Stimulated activated naive CD4-positive, alpha-beta T cell (primary cell): Measurements from ENCODE around the gene EHMT1.

Source experiments
- DNase-seq, 6 experiments: peaks; one replicate each; lab custom pipeline; 2025; lab: John Stamatoyannopoulos, UW

The EHMT1 gene

DNA sequence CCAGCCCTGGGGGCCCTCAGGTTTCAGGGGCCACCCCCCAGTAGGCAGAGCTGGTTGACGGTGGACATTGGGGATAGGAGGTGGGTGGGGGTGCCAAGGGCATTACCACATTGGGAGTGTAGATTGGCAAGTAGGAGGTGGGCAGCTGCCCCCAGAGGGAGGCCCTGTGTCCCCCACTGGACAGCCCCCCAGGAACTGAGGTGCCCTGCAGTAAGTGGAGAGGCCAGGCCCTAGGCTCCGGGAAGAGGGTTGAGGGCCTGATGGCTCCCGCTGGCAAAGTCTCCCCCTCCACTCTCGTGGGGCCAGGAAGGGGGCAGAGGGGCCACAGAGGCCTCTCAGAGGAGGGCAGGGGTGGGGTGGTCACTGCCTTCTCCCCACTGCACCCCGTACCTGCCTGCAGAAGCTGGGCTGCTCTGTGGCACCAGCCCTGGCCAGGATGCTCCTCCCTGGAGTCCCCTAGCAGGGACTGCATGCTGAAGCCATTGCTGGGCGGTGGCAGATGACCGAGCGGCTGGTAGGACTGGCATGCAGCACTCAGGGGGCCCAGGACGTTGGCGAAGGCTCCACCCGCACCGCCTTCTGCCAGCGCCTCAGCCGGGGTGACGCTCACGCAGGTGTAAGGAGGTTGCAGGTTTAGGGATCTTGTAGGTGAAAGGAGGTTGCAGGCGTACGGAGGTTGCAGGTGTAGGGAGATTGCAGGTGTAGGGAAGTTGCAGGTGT is 169.1 kb downstream of the EHMT1 start:
- DNase-seq, result no peak

DNA sequence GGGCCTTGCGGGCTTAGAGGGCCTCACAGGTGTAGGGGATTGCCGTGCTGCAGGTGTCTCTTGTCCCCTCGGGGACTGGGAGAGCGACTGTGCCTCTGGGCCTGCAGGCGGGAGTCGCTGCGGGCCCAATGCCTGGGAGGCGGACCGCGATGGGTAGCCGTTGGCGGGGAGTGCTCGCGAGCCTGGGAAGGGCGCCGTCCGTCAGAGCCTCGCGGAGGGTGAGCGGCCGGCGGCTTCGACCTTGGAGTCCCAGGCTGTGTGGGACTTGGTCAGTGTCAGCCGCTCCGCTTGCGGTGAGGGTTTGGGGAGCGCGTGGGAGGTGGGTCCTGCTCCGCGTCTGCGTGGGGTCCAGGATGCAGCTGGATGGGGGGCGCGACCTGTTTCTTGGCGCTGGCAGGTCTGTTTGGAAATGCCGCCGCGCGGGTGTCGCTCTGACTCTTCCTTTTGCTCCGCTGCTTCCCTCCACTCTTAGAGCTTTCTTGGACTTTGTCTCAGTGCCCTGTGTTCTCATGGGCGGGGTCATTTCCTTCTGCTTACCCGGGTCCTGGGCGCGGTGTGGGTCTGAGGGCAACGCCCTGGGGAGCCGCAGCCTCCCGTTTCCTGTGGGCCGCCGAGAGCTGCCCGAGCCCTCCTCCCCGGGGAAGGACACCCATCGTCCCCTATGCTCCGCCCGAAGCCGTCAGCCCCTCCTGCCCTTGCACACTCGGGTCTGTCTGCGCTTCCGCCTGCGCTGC is 169.9 kb downstream of the EHMT1 start:
- no peak for DNase-seq

DNA sequence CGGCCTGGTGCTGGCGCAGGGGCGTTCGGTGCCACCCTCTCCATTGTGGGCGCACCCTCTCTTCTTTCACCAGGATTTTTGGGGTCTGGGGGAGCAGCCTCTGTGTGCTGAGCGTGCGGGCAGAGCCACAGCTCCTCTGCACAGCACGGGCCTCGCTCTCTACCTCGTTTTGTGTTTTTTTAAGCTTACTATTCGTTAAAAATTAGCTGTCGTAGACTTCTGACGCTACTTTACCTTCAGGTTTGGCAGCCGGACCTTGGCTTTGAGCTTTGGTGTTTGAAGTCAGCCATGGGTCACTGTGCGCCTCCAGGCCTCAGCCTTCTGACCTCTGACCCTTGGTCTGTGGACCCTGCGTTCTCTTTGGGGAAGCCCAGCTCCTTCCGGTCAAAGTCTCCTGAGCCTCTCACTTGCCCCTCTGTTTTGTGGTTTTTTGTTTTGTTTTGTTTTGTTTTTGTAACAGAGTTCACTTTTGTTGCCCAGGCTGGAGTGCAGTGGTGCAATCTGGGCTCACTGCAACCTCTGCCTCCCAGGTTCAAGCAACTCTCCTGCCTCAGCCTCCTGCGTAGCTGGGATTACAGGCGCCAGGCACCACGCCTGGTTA is 170.6 kb downstream of the EHMT1 start:
- no peak for DNase-seq

DNA sequence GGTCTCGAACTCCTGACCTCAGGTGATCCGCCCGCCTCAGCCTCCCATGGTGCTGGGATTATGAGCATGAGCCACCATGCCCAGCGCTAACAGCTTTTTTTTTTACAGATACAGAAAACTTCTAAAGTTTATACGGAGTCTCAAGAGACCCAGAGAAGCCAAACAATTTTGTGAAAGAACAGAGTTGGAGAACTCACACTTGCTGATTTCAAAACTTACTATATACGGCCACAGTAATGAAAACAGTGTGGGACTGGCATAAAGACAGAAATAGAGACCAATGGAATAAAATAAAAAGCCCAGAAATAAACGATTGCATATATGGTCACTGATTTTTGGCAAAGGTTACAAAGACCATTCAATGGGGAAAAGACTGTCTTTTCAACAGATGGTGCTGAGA is 173.1 kb downstream of the EHMT1 start:
- DNase-seq, result no peak

DNA sequence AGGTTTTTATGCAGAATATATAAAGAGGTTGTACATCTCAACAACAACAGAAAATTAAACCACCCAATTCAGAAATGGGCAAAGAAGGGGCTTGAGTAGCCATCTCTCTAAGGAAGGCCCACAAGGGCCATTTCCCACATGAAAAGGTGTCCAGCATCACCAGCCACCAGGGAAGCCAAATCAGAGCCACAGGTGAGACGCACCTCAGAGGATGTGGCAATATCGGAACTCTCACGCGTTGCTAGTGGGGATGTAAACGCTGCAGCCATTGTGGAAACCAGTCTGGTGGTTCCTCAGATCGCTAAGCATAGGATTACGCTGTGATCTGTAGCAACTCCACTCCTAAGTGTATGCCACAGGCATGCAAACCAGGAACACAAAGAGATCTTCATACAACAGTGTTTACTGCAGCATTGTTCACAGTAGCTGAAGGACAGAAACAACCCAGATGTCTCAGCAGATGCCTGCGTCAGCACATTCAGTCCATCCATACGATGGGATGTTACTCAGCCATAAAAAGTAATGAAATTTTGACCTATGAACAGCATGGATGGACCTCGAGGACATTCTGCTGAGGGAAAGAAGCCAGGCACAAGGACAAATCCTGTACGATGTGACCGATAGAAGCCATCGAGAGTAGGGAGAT is 174.5 kb downstream of the EHMT1 start:
- DNase-seq, result no peak

DNA sequence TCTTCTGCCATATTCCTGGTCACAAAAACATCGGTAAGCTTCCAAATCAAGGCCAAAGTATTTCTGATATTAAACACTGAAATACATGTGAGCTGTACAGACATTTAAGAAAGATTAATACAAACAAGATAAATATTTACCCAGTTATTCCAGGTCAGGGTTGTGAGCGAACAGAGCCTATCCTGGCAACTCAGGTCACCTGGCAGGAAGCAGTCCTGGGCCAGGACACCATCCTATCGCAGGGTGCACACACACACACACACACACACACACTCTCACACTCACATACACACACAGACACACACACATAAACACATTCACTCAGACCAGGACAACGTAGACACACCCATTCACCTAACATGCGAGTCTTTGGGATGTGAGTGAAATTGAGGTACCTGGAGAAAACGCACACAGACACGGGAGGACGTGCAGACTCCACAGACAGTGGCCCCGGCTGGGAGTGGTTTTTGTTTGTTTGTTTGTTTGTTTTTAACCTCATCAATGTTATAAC is 176.4 kb downstream of the EHMT1 start:
- no peak for DNase-seq

DNA sequence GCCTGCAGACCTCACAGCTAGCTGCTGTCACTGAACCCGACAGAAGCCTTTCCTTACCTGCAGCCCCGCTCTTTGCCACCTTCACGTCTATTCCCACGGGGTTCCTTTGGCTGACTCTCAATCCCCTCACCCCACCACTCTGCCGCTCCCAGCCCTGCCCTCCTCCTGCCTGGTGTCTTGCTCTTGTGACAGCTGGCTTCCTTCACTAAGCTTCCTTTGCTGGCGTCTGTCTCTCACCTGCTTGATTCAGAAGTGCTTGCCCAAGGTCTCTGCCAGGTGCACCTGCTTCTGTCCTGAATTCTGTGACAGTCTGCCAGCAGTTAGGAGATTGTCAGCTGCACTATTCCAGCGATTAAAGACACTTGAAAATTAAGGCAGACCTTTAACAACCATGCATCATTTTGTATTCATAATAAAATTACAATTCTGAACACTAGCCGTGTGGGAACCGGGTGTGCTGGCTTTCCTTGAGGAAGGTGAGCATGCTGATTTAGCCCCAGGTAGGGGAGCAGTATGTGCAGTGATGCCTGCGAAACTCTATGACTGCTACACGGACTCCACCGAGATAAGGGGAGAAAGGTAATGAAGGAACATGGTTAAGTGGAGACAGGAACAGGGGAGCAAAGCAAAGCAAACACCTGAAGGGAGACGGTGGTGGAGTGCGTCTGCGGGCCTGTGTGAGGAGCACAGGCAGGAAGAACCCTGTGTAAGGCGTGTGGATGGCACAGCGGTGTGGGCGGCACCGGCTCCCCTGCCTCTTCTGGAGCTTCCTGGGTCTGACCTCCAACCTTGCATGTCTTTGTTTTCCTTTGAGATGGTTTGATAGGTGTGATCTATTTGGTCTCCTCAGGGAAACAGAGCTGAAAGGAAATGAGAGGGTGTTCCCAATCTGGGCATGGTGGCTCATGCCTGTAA is 178.7 kb downstream of the EHMT1 start:
- DNase-seq, result no peak

DNA sequence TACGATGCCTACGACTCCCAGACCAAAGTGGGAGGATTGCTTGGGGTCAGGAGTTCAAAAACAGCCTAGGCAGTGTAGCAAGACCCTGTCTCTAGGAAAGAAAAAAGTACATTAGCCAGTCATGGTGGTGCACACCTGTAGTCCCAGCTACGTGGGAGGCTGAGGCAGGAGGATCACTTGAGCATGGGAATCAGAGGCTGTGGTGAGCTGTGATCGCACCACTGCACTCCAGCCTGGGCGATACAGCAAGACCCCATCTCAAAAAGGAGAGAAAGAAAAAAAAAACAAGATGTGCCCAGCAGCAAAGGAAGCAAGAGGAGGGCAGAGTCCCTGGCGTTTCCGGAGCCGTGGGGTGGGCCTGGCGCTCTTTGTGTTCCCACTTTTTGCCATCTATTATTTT is 179.3 kb downstream of the EHMT1 start:
- no peak for DNase-seq

DNA sequence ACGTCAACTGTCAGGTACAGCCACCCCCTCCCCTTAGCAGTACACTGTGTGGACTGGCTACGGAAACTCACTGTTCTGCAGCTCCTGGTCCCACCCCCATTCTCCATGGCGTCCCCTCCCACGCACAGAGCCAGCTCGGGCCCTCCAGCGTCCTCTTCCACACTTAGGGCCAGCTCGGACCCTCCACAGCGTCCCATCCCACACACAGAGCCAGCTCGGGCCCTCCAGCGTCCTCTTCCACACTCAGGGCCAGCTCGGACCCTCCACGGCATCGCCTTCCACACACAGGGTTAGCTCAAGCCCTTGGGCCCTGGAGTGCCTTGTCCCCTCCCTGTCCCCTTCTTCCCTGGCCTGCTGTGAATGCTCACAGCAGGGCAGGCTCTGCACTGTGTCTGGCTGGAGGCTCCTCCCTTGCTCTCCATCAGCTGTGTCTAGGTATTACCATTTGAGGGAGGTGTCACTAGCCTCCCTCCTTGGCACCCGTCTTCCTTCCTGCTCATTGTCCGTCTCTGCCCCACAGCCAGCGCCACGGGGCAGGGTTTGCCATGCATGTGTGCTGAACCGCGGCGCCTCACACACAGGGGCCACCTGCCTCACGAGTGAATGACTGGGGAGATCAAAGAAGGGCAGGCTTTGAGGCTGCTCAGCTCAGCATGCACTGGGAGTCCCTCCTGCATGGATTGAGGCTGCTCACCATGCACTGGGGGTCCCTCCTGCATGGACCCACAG is 180.3 kb downstream of the EHMT1 start:
- no peak for DNase-seq

DNA sequence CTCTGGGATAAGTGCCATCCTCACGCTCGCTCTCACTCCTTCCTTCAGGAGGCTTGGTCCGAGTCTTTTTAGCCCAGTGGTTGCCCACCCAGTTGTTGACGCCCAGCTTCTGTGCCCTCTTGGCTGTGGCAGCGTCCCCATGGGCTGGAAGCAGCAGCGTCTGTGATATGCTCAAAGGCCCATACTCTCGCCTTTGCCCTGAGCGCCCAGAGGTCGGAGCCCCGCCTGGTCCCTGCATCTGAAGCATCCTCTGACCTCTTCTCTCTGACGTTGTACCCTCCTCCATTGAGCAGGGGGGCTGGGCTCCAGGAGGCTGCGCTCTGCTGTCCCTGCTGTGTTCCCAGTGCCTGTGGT is 180.8 kb downstream of the EHMT1 start:
- DNase-seq, result no peak

DNA sequence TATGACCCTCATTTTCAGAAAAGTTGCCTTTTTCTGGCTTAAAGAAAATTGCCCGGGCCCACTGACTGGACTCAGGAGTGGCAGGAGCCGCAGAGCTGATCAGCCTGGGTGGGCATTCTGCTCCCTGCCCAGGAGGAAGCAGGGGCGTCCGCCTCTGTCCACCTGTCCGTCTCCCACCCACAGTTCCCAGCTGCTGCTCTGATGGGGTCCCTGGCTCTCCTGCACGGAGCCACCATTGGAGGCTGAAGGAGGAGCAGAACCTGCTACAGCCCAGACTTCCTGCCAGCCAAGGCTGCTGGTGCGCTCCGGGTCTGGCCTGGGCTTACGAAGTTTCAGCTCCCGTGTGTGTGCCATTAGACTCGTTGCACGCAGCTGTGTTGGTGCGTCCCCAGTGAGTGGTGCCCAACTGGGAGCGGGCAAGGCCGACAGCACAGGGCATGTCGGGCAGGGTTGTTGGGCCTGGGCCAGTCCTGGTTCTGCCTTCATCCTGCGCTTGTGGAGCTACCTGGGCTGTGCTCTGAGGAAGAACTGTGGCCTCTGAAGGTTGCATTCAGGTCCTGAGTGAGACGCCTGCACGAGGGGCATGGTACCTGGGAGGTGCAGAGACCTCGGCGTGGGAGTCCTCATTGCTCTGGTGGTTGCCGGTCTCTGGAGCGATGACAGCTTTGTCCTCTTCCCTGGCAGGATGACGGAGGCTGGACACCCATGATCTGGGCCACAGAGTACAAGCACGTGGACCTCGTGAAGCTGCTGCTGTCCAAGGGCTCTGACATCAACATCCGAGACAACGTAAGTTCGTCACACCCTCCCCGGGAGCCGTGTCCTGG is 181.6 kb downstream of the EHMT1 start:
- DNase-seq, result no peak

DNA sequence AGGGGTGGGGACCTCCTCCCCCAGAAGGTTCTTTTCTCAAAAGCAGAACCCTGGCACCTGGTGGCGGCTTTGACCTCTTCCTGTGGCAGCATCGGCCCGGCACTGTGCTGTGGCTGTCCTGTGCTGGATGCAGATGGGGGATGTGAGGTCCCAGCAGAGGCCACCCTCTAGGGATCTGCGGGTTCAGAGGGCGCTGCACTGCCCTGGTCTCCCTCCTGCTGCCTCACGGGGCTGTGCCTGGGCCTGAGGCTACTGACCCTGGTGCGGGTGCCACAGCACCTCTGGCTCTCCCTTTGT is 182.2 kb downstream of the EHMT1 start:
- no peak for DNase-seq

DNA sequence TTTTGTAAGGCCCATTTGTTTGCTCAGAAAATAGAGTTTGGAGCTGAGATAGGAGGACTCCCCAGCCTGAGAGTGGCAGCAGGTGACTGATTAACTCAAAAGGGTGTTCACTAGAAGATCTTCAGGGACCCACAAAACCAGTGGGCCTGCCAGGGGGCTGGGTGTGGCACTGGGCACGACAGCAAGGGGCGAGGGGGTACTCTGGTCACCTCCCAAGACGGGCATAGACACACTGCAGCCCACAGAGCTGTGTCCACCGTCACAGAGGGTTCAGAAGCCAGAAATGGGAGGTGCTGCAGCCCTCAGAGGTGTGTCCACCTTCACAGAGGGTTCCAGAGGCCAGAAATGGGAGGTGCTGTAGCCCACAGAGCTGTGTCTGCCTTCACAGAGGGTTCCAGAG is 183.2 kb downstream of the EHMT1 start:
- no peak for DNase-seq

DNA sequence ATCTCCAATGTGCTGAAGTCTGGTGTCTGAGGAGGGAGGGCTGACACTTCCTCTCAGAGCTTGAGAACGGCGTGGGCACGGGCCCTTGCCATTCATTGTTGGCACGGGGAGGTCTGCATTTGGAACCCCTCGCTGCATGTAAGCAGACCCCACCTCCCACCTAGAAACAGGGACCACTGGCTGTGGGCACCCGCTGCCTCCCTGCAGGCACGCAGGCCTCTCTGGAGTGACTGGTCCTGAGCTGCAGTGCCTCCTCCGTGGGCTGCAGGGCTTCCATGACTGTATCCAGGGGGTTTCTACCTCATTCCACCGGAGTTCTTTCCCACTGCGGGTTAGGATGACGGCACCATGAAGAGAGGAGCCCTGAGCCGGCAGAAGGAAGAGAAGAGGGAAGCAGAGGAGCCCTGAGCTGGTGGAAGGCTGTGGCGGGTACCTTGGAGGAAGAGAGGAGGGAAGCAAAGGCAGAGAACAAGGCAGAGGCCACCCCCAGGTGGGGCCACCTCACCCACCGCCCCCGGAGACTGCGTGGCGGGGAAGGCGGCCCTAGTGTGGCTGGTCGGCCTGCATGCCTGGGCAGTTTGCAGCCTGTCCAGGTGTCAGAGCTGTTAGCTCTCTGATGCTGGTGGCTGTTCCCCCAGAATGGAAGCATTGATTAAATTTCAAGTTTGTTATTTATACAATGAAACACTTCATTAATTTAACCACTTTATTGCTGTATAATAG is 183.9 kb downstream of the EHMT1 start:
- DNase-seq, result no peak

DNA sequence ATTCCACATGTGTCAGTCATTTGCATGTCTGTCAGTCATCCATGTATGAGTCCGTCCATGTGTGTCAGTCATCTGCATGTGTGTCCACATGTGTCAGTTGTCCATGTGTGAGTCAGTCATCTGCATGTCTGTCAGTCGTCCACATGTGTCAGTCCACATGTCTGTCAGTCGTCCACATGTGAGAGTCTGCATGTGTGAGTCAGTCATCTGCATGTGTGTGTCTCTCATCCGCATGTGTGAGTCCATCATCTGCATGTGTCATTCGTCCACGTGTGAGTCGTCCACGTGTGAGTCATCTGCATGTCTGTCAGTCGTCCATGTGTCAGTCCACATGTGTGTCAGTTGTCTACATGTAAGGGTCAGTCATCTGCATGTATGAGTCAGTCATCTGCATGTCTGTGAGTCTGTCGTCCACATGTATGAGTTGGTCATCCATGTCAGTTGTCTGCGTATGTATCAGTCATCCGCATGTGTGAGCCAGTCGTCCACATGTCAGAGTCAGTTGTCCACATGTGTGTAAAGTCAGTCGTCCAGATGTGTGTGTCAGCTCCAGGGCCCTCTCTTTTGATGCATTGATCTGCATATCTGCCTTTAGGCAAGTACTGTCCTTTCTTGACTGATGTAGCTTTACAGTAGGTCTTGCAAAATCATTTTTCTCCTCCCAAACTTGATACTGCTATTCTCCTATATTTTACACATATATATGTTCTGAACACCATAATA is 186.3 kb downstream of the EHMT1 start:
- DNase-seq, result no peak

DNA sequence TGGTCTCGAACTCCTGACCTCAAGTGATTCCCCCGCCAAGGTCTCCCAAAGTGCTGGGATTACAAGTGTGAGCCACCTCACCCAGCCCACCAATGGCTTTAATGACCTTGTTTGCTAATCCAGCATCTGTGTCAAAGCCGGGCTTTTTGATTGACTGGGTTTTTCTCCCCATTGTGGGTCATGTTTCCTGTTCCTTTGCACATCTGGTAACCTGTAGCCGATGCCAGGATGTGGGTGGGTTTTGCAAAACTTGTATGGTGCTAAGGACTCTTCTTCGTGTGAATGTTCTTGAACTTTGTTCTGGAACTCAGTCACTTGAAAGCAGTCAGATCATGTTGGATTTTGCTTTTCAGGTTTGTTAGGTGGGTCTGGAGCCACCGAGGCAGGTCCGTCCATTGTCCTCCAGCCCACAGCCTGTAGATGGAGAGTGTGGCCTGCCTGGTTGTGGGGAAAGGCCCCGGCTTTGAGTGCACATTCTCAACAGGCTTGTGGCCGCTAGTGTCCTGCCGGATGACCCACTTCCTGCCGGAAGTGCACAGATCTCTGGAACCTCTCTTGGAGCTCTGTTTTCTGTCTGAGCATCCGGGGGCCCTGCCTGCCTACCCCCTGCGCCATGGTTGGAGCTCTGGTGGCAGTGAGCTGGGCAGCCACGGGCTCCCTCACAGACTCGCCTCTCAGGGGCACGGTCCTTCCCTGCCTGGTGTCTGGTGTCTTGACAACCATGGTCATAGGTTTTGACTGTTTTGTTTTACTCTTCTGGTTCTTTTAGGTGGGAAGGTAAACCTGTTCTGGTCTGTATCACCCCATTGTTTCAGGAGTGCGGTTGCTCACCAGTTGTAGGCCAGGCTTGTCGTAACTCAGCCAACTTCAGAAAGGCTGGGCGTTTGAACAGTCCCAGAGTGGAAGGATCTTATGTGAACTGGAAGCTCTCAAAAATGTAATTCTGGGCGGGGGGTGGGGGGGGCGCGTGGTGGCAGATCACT is 189.2 kb downstream of the EHMT1 start:
- no peak for DNase-seq

DNA sequence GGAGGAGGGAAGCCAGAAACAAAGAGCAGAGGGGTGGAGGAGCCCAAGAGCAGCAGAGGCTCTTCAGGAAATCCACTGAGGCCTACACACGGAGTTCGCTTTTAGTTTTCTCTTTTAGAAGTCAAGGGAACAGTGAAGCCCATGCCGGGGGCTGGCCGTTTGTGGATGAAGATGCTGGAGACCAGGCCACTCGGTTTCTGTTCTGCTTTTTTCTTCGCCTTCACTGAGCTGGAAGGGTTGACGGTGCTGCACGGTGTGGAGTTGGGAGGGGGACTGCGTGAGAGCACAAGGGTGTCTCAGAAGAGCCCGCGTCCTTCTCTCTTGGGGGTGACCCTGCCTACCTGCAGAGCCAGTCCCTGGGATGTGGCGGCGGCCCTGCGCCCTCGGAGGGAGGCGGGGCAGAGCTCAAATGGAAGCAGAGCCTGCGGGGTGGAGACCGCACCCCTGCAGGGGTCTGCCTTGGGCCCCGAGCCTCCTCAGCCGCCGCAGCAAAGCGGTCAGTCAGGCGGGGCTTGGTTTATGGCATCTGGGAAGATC is 190.3 kb downstream of the EHMT1 start:
- DNase-seq, result no peak
